ENCODE results near the gene CCDC137.
"Not testable (repeated sequence)": the region's sequence is repeated elsewhere in the genome, so short reads cannot be mapped to it uniquely, and the experiment has no call there.

The CCDC137 gene

GRCh38 chr17:81651692-81652091 is 14.8 kb upstream of the CCDC137 start:
- no peak for DNase-seq (ENCODE audit: low read depth in 2 of 2)

GRCh38 chr17:81652906-81653771 is 13.4 kb upstream of the CCDC137 start:
- DNase-seq (ENCODE audit: low read depth in 2 of 2): no peak

- no peak for DNase-seq (ENCODE audit: low read depth in 2 of 2)
Observed at GRCh38 chr17:81655378-81656117, 11.0 kb upstream of the CCDC137 start.

- DNase-seq (ENCODE audit: low read depth in 2 of 2): no peak
Observed at GRCh38 chr17:81656118-81656743, 10.3 kb upstream of the CCDC137 start, which contains the start of gene PDE6G. Gene PDE6G (minus strand): TSS chr17:81656542. CDS start chr17:81653305, 3,237 bp downstream.

GRCh38 chr17:81656835-81657234 is 9.7 kb upstream of the CCDC137 start:
- DNase-seq (ENCODE audit: low read depth in 2 of 2): no peak

DNA sequence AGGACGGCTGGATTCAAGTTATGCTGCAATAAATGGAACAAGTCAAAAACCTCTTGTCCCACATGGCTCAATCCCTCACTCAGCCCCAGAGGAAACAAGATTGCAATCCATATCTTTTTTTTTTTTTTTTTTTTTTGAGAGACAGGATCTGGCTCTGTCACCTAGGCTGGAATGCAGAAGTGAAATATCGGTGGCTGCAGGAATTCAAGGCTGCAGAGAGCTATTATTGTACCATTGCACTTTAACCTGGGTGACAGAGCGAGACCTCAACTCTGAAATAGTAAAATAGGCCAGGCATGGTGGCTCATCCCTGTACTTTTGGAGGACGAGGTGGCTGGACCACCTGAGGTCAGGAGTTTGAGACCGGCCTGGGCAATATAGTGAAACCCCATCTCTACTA is 7.5 kb upstream of the CCDC137 start:
- DNase-seq (ENCODE audit: low read depth in 2 of 2): no peak

DNA sequence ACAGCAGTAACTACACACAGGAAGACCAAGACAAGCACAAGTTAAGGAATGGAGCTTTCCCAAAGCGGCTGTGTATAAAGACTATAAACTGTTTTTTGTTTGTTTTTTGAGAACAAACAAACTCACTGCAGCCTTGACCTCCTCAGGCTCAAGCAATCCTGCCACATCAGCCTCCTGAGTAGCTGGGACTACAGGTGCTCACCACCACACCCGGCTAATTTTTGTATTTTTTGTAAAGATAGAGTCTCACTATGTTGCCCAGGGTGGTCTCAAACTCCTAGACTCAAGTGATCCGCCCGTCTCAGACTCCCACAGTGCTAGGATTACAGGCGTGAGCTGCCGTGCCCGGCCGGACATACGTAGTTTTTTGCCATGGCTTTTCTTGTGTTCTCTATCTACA is 6.1 kb upstream of the CCDC137 start:
- no peak for DNase-seq (ENCODE audit: low read depth in 2 of 2)

DNA sequence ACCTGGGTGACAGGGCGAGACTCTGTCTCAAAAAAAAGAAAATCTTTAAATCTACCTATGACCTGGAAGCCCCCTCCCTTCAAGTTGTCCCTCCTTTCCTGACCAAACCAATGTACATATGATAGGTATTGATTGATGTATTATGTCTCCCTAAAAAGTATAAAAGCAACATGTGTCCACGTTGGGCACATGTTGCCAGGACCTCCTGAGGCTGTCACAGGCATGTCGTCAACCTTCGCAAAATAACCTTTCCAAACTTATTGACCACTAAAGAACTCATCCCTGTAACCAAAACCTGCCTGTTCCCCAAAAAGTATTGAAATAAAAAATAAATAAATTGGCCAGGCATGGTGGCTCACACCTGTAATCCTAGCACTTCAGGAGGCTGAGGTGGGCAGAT is 4.5 kb upstream of the CCDC137 start:
- no peak for DNase-seq (ENCODE audit: low read depth in 2 of 2)

- no peak for DNase-seq (ENCODE audit: low read depth in 2 of 2)
Observed at GRCh38 chr17:81664051-81664470, 2.5 kb upstream of the CCDC137 start.

- DNase-seq (ENCODE audit: low read depth in 2 of 2): no peak
Observed at GRCh38 chr17:81665205-81666091, 1.1 kb upstream of the CCDC137 start.

GRCh38 chr17:81666092-81666341 is 520 bp upstream of the CCDC137 start:
- DNase-seq (ENCODE audit: low read depth in 2 of 2): no peak

DNA sequence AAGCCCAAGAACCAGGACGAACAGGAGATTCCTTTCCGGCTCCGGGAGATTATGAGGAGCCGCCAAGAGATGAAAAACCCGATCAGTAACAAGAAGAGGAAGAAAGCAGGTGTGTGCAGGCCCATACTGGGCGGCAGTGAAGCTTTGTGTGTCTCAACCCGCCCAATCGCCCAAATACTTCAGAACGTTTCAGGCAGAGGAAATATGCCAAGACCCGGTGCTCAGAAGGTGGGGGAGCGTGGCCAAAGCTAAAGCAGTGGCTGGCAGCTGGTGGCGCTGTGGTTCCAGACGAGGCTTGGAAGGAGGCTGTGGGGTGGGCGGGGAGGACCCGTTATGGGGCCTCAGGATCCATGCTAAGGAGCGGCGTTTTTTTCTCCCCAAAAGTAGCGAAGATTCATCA is 1.2 kb downstream of the CCDC137 start:
- no peak for DNase-seq (ENCODE audit: low read depth in 2 of 2)

DNA sequence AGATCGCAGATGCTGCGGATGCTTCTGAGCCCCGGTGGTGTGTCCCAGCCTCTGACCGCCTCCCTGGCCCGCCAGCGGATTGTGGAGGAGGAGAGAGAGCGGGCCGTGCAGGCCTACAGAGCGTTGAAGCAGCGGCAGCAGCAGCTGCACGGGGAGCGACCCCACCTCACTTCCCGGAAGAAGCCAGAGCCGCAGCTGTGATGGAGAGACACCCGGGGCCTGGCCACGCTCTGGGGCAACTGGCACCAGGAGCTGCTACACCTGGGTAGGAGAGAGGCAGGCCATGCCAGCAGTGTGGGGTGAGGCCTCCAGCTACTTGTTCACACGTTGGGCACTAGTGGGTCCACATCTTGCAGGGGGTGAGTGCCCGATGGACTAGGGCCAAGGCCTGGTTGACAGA is 6.0 kb downstream of the CCDC137 start:
- DNase-seq (ENCODE audit: low read depth in 2 of 2): no peak

GRCh38 chr17:81672954-81673353 is 6.4 kb downstream of the CCDC137 start:
- no peak for DNase-seq (ENCODE audit: low read depth in 2 of 2)

DNA sequence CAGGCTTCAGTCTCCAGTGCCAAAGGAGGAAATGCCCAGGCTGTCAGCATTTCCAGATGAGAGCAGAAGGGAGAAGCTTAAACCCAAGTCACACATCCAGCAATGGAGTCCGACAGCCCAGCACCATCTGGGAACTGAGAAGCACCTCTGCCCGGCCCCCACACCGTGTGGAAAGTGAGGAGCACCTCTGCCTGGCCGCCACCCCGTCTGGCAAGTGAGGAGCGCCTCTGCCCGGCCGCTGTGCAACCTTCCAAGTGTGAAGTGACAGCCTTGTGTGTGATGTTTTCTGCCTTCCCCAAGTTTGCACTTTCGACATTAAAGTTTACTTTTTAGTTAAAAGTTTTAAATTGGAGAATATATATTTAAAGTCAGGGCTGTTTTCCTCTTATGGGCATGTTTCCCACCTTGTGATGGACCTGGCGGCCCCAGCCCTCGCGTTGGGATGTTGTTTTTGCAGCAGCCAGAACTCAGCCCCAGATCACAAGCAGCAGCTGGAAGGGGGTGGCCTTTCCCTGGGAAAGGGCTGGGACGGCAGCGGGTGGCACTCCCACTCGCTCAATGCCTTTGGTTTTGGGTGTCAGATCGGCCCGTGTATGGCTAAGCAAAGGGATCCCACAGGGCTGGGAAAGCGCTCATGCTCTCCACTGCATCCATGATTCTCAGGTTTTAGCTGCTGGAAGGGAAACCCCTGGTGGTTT is 7.2 kb downstream of the CCDC137 start:
- no peak for DNase-seq (ENCODE audit: low read depth in 2 of 2)

- DNase-seq (ENCODE audit: low read depth in 2 of 2): not testable (repeated sequence)
Observed at GRCh38 chr17:81675515-81676221, 9.1 kb downstream of the CCDC137 start.

- no peak for DNase-seq (ENCODE audit: low read depth in 2 of 2)
Observed at GRCh38 chr17:81676906-81677305, 10.4 kb downstream of the CCDC137 start.

GRCh38 chr17:81680150-81680549 is 13.6 kb downstream of the CCDC137 start:
- no peak for DNase-seq (ENCODE audit: low read depth in 2 of 2)

DNA sequence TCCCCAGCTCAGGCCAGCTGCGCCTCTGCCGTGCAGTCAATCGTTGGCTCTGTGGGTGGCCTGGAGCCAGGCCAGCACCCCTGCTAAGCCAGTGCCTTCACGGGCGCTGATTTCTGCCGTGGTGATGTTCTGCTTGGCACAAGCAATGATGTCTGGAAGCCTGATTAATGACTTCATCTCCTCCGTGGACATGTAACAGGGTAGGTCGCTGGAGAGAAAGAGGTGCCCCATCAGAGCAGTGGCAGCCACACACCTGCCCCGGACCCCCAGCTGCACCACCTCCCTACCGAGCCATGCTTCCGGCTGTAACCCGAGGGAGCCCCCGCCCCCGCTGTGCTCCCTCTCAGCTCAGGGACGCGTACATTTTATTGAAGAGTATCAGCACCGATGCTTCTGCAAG is 15.1 kb downstream of the CCDC137 start:
- DNase-seq (ENCODE audit: low read depth in 2 of 2): no peak

DNA sequence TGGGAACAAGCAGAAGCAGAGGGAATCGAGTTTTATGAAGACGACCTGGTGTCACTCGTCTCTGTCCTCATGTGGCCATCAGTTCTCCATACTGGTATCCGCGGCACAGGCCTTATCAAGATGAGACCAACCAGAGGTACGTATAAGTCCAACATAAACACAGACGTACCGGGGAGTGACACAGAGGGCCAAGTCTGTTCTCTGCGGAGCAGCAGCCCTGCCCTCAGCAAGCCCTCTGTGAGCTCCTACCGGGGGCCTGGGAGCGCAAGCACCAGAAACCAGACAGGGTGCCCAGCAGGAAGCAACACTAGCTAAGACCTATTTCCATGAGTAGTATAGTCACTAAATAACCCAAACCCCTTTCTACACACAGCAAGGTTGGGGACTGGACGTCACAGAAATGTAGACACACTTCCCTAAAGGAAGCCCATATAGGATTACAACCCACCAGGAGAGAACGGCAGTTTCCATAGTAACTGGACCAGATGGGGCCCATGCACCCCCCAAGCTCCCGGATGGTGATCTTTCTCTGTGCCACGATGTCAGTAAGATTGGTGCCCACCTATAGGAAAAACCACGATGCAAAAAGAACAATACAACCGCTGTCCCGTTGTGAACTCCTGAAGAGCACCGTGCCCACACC is 16.1 kb downstream of the CCDC137 start:
- no peak for DNase-seq (ENCODE audit: low read depth in 2 of 2)
